DMS153 treated with DMSO at 0.1 percent for 48 hours (cell line): ENCODE measurements around the gene CDKN1C.

ENCODE experiments used
- DNase-seq: peaks from one replicate; lab custom pipeline; 2025; ENCODE audit not compliant: unreplicated experiment; lab: John Stamatoyannopoulos, UW

Gene CDKN1C

GRCh38 chr11:2870460-2870859 is 15.1 kb downstream of the CDKN1C start:
- DNase-seq, result no peak

DNA sequence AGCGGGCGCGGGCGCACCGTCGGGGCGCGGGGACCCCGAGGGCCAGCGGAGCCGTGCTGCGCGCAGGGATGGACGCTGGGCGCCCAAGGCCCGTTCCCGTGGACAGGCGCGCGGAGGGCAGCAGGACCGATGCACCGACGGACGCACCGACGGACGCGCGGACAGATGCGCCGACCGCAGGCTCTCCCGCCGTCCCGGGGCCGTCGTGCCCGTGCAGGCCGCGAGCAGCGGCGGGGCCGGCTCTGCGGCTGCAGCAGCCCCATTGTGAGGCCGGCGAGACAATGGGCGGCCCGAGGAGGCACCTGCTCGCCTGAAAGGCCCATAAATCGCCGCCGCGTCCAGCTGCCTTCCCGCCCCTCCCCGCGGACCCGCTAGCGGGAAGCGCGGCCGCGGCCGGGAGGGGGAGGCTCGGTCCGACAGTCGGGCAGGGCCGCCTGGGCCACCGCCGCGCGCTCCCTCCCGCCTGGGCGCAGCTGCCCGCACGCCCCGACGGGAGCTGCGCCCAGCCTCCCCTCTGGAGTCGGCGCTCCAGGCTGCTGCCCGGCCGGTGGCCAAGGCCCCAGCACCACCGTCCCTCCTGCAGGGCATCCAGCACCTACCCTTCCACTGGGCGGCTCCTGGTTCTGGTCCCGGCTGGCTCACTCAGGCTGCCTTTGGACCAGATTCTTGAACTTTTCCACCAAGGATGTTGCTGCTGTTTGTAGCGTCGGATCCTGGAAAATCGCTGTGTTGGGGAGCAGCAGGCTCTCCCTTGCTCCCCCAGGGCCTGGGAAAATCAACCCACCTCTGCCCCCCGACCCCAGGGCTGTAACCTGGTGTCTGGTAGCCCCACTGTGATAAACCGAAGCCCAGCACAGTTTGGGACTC is 15.8 kb downstream of the CDKN1C start:
- no peak for DNase-seq

- no peak for DNase-seq
Measured at GRCh38 chr11:2869134-2869526, 16.4 kb downstream of the CDKN1C start.

- no peak for DNase-seq
Measured at GRCh38 chr11:2868506-2869133, 17.0 kb downstream of the CDKN1C start.

DNA sequence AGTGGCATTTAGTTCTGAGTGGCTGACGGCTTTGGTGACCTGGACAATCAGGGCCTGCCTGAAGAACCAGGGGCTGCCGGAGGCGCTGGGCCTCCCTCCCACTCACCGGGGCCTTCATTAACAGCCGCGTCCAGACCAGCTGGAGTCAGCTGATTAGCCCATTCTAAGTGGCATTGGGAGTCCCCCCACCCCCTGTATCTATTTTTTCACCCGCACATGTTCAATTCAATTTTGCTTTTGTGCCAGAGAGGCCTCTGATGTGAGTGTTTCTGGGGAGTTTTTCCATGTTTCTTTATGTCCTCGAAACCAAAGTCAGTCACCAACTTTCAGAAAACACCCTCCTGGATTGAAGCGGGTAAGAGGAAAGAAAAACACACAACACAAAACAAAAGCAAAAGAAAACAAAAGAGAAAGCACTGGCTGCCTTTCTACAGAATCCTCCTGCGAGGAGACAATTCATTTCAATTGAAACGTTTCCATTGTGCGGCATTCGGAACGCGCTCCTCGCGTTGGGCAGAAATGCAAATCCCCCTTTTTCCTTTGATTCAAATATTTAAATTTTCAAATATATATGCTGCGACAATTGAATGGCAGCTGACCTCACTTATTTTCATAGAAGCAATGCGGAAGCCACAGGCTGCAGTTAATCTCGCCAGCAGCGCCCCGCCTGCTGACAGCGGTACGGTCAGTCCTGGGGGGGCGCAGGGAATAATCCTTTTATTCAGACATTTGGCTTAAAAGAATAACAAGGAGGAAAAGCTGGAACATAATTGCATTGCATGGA is 17.7 kb downstream of the CDKN1C start:
- DNase-seq, result no peak

GRCh38 chr11:2867142-2867541 is 18.4 kb downstream of the CDKN1C start:
- DNase-seq, result no peak

GRCh38 chr11:2865922-2866577 is 19.5 kb downstream of the CDKN1C start:
- DNase-seq, result no peak

DNA sequence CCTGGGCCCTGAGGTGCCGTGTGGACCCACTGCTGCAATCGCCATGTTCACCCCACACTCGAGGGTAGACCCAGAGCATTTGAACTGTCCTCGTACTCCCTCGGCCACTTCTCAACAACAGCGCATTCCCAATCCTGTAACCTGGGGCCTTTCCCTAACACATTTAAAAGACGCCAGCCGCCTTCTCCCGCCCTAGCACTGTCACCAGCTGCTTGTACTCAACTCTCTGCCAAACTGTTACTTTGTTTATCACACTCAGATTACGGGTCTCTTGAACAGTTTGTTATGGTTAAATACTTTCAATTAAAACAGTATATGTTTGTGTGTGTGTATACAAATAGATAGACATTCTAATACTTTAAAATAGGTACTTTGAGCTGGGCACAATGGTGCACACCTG is 20.7 kb downstream of the CDKN1C start:
- DNase-seq, result no peak

- DNase-seq, result no peak
Measured at GRCh38 chr11:2863276-2863618, 22.3 kb downstream of the CDKN1C start.

DNA sequence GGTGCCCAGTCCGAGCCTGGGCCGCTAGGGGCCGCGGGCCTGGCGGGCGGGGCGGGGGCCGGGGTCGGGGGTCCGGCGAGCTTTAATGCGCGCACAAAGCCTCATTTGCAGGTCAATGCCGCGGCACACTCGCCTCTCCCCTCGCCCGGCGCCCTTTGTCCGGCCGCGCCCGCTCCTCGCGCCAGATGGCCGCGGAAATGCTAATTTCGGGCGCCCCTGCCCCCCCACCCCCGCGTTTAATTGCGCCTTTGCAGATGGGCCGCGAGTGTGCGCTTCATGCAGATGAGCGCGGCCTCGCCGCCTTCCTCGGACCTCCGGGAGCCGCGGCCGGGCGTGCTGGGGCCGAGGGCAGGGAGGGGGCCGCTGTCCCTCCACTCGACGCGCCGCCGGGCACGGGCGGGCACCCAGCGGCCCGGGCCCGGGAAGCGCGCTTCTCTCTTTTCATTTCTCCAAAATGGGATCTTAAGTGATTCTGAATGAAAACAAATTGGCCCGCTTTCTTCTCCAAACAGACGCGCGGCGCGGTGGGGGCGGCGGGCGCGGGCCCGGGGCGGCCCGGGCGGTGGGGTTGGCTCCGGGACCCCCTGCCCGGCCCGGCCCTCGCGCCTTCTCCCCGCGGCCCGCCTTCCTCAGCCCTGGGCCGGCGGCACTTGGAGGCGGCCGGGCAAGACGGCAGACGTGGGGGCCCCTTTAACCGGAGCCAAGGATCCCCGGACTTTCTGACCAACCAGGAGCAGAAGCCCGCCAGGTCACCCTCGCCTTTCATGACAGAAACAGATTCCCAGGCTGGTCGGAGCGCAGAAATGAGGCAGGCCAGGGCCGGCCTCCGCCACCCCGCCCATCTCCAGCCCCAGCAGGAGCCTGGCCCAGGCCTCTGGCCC is 22.9 kb downstream of the CDKN1C start:
- DNase-seq, result no peak

GRCh38 chr11:2860636-2861035 is 24.9 kb downstream of the CDKN1C start:
- DNase-seq, result no peak

GRCh38 chr11:2859699-2860037 is 25.9 kb downstream of the CDKN1C start:
- no peak for DNase-seq

DNA sequence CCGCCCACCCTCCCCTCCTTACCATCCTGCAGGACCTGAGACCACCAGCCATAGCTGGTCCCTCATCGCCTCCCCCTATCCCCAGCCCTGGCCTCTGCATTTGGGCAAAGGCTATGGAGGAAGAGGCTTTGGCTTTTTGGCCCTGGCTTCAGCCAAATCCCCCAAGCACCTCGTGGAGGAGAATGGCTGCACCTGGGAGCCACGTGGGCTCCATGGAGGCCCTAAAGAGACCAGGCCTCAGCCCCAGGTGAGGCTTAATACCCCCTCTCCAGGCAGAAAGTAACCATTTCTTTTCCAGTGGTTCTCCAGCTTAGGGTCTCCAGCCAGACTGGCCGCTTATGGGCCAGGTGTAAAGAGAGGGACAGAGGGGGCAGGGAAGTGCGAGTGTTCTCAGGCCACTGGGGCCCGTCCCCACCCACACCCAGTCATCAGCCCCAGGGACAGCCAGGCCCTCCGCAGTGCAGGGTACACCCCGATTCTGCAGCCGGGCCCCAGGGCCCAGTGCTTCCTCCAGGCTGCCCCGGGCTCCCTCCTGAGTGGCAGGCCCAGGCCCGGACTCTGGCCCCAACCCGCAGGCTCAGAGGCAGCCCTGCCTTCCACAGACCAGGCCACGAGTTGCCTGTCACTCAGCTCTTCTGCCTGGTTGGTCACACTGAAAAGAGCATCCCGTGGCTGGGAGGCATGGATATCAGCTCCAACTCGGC is 26.4 kb downstream of the CDKN1C start:
- DNase-seq, result no peak

DNA sequence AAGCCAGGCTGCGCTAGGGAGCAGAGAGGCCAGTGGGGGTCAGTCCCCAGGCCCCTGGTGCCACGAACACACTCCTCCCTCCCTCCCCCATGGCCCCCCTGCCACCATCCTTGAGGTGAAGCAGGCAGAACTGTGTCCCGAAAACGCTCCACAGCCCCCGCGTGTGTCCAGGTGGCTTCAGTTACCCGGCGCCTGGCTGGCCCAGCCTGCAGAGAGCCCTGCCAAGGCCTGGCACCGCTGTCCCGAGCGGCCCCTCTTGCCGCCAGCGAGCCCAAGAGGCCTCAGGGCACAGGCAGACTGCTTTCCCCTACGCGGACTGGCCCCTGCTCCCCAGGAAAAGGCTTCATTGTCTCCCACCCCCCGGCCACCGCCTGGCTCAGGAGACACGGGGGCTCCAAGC is 27.7 kb downstream of the CDKN1C start:
- no peak for DNase-seq

GRCh38 chr11:2857276-2857675 is 28.3 kb downstream of the CDKN1C start:
- no peak for DNase-seq

- no peak for DNase-seq
Measured at GRCh38 chr11:2855162-2855561, 30.4 kb downstream of the CDKN1C start.

DNA sequence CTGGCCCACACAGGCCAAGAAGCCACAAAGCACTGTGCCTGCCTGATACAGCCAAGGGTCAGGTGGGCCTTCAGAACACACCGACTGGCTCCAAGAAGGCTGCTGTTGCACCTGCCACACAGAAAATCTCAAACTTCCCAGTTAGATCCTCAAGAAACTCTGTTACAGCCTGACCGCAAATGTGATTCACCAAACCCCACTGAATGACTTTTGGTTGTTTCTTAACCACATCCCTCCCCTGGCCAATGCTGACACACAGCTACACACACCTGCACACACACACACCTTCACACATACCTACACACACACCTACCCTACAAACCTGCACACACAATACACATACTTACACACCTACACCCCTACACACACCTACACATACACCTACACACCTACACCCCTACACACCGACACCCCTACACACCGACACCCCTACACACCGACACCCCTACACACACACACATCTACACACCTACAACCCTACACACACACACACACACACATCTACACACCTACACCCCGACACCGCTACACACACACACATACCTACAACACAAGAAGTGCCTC is 31.5 kb downstream of the CDKN1C start:
- DNase-seq, result no peak

- no peak for DNase-seq
Measured at GRCh38 chr11:2853401-2853800, 32.2 kb downstream of the CDKN1C start.

DNA sequence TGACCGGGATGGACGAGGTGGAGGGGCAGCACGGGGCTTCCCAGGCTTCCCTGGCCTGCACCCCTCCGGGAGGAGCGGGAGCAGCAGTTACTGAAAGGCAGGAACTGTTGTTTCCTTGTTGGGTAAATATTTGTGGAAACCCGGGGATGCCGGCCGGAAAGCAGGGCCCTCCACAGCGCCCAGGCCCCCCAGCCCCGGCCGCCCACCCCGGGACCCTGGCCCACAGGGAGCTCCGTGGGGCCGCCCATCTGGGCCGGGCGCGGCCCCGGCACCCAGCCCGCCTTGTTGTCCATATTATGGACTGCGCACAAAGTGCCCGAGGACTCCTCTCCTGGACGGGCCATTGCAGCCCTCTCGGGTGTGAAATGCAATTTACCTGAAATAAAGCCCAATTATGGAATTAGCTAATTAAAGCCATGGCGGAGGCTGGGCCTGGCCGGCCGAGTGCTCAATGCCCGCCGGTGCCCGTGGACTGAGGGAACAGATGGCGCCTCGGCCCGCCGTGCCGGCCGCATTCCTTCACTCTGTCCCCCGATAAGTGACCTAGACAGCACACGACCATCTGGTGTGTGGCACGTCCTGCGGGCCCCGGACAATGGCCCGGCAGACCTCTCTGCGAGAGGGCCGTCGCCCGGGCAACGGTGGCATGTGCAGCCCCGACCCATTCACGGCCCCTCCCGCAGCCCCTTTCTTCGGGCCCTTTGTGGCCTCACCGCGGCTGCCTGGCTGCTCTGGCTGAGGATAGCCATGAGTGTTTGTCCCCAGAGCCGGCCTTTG is 35.4 kb downstream of the CDKN1C start:
- no peak for DNase-seq
